Activated gamma-delta T cell (primary cell): ENCODE measurements around the gene RAB11FIP3.
A peak's percentile ranks its signal among the peaks of the same experiment; 100 is the strongest.
"Not testable (repeated sequence)": the region's sequence is repeated elsewhere in the genome, so short reads cannot be mapped to it uniquely, and the experiment has no call there.

Source experiments
- DNase-seq: peaks from one replicate; lab custom pipeline; 2025; lab: John Stamatoyannopoulos, UW
- total RNA-seq, 2 donors: gene quantifications; one replicate each; lab custom pipeline; 2026; lab: John Stamatoyannopoulos, UW

The RAB11FIP3 gene, protein sequence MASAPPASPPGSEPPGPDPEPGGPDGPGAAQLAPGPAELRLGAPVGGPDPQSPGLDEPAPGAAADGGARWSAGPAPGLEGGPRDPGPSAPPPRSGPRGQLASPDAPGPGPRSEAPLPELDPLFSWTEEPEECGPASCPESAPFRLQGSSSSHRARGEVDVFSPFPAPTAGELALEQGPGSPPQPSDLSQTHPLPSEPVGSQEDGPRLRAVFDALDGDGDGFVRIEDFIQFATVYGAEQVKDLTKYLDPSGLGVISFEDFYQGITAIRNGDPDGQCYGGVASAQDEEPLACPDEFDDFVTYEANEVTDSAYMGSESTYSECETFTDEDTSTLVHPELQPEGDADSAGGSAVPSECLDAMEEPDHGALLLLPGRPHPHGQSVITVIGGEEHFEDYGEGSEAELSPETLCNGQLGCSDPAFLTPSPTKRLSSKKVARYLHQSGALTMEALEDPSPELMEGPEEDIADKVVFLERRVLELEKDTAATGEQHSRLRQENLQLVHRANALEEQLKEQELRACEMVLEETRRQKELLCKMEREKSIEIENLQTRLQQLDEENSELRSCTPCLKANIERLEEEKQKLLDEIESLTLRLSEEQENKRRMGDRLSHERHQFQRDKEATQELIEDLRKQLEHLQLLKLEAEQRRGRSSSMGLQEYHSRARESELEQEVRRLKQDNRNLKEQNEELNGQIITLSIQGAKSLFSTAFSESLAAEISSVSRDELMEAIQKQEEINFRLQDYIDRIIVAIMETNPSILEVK
- 52.2 to 70.7 reads per million in 2 donors for total RNA-seq

DNA sequence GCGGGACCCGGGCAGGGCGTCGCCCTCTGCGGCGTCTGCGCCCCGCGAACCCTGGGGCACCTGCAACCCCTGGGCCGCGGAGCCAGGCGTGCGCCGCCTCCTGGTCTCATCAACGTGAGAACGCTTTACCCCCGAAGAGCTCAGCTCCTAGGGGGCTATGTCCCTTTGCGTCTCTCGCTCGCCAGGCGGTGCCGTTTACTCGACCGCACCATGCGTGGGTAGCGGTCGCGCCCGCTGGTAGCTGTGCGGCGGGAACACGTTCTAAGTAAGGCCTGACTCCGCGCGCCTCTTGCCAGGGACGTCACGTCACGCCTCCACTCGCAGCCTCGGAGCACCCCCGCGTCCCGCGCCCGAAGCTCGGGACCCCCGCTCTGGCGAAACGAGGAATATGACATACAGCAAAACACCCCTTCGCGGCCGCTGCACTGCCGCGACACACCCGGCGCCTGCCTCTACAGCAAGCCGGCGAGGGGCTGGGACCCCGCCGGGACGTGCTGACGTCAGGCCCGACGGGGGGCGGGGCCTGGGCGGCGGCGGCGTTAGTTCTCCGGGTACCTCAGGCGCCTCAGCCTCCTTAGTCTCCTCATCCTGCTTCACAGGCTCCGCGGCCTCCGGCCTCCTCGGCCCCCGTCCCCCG is at the start of gene RAB11FIP3:
RAB11FIP3 (plus strand) TSS at position 568 of the 637 bp plus-strand sequence. CDS start 358 bp downstream, outside the sequence.
- DNase-seq = peak; percentile 72

DNA sequence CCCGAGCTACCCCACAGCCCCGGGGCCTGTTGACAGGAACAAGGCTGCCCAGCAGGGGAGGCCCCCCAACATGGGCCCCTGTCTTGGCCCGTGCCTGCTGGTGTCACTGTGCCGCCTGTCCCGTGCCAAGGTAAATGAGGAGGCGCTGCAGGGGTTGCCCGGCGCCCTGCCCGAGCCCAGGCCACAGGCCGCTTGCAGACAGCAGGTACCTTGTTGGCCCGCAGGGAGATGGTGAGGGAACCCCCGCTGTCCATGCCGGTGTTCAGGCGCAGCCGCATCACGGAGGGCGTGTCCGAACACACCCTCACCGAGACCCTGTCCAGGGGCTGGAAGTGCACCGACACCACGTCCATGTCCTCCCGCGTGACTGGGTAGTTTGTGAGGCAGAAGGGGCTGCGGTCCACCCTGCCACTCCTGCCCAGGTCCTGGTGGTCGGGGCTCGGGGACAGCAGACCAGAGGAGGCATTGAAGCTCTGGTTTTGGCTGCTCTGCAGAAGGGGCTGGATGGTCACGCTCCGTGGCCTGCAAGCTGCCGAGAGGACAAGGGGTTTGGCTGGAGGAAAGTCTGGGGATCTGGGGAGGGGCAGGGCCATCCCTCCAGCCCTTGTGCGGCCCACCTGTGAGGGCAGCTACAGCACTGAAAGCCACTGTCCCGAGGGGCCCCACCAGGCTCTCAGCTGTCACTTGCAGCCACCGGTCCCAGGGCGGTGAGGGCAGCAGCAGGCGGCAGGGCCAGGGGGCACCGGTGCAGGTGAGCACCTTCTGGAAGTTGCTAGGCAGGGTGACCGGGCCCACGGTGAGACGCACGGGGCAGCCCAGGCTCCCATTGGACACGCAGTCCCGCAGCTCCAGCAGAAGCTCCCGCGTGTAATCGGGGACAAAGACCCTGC is 49.3 kb upstream of the RAB11FIP3 start:
- no peak for DNase-seq

DNA sequence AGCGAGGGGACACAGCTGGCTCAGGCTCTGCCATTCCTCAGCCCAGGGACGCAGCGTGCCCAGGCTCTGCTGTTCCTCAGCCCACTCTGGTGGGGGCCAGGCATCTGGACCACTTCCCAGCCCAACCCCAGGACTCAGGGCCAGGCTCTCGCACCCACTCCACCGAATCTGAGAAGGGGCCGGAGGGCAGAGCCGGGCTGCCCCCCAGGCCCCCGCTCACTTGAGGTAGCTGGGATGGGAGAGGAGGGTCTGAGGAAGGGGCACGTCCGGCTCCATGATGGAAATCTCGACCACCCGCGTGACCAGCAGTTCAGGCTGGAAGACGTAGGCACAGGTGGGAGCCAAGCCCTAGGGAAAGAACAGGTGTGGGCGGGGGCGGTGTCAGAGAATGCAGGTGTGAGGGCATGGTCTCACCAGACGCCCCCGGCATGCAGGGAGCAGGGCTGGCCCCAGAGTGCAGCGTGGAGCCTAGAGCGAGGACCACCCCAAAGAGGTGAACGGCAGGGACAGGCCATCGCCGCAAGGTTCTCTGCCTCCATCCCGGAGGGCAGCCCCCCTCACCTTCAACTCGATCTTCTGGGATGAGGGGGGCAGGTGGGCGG is 48.5 kb upstream of the RAB11FIP3 start:
- DNase-seq = no peak

DNA sequence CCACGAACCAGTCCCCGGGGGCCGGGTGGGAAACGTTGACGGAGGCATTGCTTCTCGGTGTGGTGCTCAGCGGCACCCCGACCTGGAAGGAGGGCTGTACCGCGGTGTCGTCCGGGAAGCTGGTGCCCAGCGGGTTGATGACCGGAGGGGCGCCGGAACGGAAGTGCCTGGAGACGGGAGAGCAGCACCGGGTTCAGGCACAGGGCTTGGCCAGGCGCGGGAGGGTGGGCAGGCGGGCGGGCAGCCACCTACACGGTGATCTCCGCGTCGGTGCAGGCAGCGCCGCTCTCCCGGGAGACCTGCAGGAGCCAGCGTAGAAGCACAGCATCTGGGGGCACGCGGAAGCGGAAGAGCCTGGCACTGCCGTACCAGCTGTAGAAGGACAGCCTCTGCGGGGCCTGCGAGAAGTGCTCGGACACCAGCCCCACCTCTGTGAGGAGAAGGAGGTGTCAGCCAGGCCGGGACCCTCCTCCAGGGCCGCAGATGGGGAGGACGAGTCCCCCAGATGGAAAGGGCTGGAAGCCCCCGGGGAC is 48.0 kb upstream of the RAB11FIP3 start:
- no peak for DNase-seq

DNA sequence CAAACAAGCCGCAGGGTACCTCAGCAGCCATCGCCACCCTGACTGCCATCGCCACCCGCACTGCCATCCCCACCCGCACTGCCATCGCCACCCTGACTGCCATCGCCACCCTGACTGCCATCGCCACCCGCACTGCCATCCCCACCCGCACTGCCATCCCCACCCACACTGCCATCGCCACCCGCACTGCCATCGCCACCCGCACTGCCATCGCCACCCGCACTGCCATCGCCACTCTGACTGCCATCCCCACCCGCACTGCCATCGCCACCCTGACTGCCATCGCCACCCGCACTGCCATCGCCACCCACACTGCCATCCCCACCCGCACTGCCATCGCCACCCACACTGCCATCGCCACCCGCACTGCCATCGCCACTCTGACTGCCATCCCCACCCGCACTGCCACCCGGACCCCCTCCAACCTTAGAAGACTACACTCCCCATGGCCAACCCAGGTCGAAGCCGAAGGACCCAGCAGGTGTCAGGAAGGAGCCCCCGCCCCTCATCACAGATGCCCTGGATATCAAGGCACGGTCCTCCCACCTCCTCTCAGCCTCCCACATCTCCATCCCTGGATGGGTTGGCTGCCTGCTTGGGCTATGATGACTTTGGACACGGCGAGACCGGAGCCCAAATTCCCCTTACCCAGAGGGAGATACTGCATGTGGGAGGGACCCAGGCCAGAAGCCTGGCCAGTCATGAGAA is 47.2 kb upstream of the RAB11FIP3 start:
- not testable (repeated sequence) for DNase-seq

DNA sequence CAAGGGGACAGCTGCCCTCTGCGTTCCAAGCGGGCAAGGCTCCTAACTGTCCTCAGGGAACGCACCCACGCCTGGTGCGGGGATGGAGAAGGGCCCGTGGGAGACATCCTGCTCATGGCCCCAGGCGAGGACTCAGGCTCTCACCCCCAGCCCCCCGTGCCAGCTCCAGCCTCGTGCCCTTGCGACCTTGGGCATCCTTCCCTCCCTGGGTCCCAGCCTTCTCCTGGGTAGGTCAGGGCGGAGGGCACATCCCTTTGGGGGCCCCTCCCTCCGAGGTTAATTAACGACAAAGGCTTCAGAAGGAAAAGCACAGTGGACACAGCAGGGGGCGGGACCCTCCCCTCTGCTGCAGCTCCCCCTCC is 46.6 kb upstream of the RAB11FIP3 start:
- DNase-seq = no peak

DNA sequence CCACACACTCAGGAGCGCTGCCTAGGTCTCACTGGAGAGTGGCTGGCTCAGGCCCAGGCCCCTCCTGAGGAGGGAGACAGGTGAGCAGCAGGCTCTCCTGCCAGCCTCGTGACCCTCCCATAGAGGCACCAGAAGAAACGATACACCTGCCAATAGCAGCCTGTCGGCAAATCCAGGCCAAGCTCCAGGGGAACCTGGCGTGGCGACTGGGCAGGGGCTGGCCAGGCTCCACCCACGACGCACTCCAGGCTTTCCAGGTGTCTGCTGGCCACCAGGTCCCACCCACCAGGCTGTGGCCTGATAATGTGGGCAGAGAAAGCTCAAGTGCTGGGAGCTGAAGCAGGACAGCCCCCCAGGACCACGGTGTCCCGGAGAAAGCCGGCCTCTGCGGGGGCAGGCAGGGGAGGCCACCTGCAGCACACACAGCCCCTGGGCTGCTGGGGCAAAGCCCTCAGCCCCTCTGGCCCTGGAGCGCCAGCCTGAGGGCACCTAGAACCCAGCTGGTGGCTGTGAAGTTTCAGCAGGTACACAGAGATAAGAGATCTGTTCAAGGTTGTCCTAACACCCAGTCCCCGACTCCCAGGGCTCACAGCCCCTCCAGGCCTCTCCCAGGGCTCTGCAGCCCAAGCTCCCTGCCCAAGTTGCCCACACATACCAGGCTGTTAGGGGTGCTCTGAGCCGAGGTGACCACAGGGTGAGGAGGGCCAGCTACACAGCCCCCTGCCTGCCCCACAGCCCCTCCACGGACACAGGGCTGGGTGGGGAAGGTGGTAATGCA is 46.1 kb upstream of the RAB11FIP3 start:
- no peak for DNase-seq

DNA sequence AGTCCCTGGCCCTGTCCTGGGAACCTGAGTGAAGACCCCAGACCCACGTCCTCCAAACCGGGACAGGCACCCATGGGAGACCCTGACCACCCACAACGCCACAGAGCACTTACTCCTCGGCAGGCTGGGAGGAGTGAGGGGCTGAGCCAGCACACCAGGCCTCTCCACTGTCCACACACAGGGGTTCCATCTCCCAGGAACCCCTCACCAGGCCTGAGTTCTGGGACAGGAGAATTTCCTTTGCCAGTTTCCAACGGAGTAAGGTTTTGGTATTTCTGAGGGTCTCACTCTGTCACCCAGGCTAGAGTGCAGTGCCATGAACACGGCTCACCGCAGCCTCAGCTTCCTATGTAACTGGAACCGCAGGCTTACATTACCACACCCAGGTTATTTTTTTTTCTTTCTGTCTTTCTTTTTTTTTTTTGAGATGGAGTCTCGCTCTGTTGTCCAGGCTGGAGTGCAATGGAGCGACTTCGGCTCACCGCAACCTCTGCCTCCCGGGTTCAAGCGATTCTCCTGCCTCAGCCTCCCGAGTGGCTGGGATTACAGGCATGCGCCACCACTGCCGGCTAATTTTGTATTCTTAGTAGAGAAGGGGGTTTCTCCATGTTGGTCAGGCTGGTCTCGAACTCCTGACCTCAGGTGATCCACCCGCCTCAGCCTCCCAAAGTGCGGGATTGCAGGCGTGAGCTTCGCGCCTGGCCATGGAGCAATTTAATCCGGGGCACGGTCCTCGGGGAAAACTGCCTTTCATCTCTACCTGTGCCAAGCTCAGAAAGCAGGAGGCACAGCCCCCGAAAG is 45.3 kb upstream of the RAB11FIP3 start:
- no peak for DNase-seq

DNA sequence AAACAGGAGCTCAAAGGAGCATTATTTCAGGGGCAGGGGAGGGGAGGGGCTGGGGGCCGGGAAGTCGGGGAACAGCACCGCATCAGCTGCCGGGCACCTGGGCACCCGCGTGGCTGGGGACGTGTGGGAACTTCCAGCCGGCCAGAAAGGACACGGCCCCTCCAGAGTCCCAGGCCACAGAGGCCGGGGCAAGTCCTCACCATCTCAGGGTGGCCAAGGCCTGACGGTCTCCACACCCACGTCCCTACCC is 44.8 kb upstream of the RAB11FIP3 start:
- no peak for DNase-seq

DNA sequence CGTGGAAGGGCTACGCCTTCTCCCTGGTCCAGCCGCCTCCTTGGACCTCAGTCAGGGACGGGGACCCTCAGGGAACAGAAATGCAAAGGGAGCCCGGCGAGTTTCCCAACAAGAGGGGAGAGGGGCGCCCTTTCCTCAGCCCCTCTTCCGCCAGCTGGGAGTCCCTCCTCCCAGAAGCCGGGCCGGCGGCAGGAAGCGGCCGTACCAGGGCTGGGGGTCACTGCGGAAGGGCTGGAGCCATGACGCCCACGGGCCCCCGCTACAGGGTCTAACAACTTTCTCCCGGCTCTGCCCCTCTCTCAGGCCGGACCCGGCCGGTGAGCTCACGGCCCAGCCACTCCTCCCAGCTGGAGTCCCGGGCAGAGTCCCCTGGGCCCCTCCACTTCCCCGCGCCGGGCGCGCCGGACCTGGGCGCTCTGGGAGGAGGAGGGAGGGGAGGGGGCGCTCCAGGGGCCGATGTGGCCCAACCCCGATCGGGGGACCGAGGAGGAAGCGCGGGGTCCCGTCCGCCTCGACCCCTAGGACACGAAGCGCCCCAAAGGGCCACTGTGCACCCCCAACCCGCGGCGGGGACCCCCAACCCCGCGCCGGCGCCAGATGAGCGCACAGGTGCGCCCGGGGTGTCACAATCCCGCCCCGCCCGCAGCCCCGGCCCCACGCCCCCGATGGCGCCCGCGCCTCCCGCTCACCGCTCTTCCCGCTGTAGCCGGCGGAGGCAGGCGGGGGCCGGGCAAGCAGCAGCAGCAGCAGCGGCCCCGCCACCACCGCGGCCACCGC is 44.2 kb upstream of the RAB11FIP3 start:
- no peak for DNase-seq

DNA sequence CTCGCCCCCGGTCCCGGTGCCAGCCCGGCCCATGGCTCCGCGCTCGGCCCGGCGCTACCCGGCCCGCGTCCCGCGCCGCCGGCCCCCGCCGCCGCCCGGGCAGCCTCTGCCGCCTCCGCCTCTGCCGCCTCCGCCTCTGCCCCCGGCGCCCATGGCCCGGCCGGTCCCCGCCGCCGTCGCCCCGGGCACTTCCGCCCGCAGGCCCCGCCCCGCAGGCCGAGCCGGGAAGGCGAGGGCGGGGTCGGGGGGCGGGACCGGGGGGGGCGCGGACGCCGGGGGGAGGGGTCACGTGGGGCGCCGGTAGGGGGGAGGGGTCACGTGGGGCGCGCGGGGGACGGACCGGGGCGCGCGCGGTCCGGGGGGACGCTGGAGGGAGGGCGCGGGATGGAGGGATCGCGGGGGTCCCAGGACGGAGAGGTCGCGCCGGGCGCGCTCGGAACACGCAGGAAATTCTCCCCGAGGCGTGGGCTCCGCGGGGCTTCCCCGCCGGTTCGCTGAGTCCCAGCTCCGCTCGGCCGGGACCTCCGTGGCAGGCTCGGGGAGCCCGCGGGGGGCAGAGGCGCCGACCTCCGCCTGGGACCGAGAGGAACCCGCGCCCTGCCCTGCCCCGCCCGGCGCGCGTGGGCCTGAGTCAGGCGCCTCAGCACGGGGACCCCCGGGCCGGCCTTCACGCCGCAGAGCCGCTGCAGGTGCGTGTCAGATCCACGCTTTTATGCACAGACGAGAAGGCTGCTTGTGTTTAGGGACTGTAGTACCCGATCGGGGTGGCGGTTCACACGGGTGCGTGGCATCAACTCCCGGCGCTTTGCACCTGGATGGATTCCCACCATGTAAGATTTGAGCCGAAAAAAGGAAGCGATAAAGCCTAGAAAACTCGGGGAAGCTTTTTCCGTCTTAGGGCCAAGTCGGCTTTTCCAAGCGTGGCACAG is 43.4 kb upstream of the RAB11FIP3 start, which contains the start of gene PGAP6:
PGAP6 (minus strand) TSS at position 190 of the 929 bp plus-strand sequence; CDS start at position 33, 157 bp downstream.
- DNase-seq = peak; percentile 64

DNA sequence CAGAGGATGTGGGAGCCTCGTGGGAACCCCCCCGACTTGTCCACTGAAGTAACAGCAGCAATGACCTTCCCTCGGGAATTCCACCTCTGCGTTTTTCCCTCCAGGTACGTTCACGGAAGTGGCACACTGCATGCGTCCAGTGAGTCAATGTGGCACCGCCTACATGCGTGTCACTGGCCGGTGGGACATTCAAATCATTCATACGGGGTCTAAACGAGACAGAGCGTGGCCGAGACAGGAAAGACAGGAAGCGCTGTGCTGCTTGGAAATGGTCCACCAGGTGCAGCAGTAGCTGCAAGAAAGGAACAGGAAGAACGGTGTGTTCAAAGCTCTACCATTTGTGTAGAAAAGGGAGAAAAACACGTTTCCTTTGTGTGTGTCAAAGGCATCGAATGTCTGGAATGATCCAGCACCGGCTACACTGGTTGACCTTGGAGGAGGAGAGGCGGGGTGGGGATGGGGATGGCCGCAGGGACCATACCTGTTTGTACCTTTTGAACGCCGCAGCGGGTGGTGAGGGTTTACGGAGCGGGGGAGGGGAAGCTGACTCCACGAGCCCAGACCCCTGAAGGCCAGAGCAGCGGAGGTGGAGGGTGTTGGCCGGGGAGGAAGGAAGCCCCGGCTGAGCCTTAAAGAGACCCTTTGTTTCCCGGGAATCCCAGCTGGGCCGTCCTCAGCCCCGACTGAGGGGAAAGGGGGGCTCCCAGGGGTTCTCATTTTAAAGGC is 42.0 kb upstream of the RAB11FIP3 start:
- no peak for DNase-seq

DNA sequence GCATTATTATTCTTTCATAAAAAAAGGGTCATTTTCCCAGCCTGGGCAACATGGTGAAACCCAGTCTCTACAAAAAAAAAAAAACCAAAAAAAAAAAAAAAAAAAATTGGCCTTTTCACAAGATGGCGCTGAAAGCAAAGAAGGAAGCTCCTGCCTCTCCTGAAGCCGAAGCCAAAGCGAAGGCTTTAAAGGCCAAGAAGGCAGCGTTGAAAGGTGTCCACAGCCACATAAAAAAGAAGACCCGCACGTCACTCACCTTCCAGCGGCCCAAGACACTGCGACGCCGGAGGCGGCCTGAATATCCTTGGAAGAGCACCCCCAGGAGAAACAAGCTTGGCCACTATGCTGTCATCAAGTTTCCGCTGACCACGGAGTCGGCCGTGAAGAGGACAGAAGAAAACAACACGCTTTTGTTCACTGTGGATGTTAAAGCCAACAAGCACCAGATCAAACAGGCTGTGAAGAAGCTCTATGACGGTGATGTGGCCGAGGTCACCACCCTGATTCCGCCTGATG is 38.8 kb upstream of the RAB11FIP3 start:
- DNase-seq = no peak

DNA sequence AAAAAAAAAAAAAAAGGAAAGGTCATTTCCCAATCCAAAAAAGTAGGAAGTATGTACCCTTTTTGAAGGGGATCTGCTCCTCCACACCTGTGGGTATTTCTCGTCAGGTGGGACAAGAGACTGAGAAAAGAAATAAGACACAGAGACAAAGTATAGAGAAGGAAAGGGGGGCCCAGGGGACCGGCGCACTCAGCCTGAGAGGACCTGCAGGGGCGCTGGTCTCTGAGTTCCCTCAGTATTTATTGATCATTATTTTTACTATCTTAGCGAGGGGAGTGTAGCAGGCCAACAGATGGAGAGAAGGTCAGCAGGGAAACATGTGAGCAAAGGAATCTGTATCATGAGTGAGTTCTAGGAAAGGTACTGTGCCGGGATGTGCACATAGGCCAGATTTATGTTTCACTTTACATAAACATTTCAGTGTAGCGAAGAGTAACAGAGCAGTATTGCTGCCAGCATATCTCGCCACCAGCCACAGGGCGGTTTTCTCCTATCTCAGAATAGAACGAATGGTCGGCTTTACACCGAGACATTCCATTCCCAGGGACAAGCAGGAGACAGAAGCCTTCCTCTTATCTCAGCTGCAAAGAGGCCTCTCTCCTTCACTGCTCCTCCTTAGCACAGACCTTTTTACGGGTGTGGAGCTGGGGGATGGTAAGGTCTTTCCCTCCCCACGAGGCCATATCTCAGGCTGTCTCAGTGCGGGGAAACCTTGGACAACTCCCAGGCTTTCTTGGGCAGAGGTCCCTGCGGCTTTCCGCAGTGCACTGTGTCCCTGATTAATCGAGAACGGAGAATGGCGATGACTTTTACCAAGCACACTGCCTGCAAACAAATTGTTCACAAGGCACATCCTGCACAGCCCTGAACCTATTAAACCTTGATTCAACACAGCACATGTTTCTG is 37.4 kb upstream of the RAB11FIP3 start:
- not testable (repeated sequence) for DNase-seq

DNA sequence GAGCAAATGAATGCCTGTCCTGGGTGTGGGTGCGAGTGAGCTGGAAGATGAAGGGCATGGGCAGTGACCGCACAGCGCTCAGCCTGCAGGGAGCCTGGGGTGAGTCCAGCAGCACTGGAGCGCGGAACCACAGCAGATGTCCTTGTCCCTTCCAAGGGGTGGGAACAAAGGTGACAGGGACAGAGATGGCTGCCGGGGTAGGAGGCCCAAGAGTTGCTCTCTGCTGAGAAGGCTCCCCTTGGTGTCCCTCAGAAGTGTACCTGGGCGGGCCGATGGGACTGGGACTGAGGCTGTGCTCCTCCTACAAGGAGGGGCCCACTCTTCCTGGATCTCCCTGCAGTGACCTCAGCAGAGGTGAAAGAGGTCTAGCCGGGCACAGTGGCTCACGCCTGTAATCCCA is 36.1 kb upstream of the RAB11FIP3 start:
- DNase-seq = no peak
